PC-9 (cell line): ENCODE data around the gene NDE1. TPM values are rescaled to one million over a fixed set of nuclear protein-coding genes. Genes with fewer than 3 reads are reported as not detected.
"Not testable (repeated sequence)": the region's sequence is repeated elsewhere in the genome, so short reads cannot be mapped to it uniquely, and the experiment has no call there.

Source experiments
- BruUV-seq: library from RNA; stranded (reverse); fragments of 400-500 nt; replicated peaks from 2 replicates; lab custom pipeline; 2021; lab: Mats Ljungman, UMichigan
- CTCF ChIA-PET: fragments of 300-600 bp; sonication (Branson Sonifier 250); formaldehyde crosslinking; loops from one replicate; lab custom pipeline; 2022; ENCODE audit warnings: antibody characterized with exemption; lab: Charles Lee
- POLR2A ChIA-PET: fragments of 300-600 bp; sonication (Branson Sonifier 250); formaldehyde crosslinking; loops from one replicate; lab custom pipeline; 2022; ENCODE audit warnings: antibody characterized with exemption; ENCODE audit not compliant: unreplicated experiment; lab: Charles Lee
- DNase-seq, 2 experiments: peaks; one replicate each; pipeline versions ENCODE4 v3.0.0 to v3.0.0-alpha.2; 2015 to 2022; ENCODE audit warnings: mixed read lengths in 1 of 2
- H2AFZ ChIP-seq: fragments of 200-600 bp; sonication (generic); 2 replicates; pipeline ENCODE4 v1.8.1; 2017; ENCODE audit warnings: antibody characterized with exemption
- H3F3A ChIP-seq: fragments of 200-600 bp; sonication (generic); 2 replicates; pipeline ENCODE4 v1.8.1; 2017; ENCODE audit warnings: antibody characterized with exemption, mild to moderate bottlenecking, low read depth; ENCODE audit not compliant: insufficient read depth
- H3K27ac ChIP-seq: fragments of 200-600 bp; sonication (generic); 2 replicates; pipeline ENCODE4 v1.6.1; 2016; ENCODE audit warnings: mixed run types
- H3K27me3 ChIP-seq: fragments of 200-600 bp; sonication (generic); 2 replicates; pipeline ENCODE4 v1.6.1; 2016; ENCODE audit warnings: low read depth, mixed run types; ENCODE audit not compliant: insufficient read depth
- H3K36me3 ChIP-seq: fragments of 200-600 bp; sonication (generic); 2 replicates; pipeline ENCODE4 v1.6.1; 2016; ENCODE audit warnings: low read depth, mixed run types
- H3K4me1 ChIP-seq: fragments of 200-600 bp; sonication (generic); replicated peaks from 2 replicates; pipeline ENCODE4 v1.6.1; 2016; ENCODE audit warnings: mixed run types; ENCODE audit not compliant: insufficient read depth
- H3K4me2 ChIP-seq: fragments of 200-600 bp; sonication (generic); 2 replicates; pipeline ENCODE4 v1.6.1; 2017; ENCODE audit warnings: mixed run types
- H3K4me3 ChIP-seq: fragments of 200-600 bp; sonication (generic); 2 replicates; pipeline ENCODE4 v1.6.1; 2016; ENCODE audit warnings: mixed run types
- H3K79me2 ChIP-seq: fragments of 200-600 bp; sonication (generic); 2 replicates; pipeline ENCODE4 v1.6.1; 2017; ENCODE audit warnings: low read depth, mixed run types
- H3K9me2 ChIP-seq: fragments of 200-600 bp; sonication (generic); 2 replicates; pipeline ENCODE4 v1.8.1; 2017; ENCODE audit warnings: mild to moderate bottlenecking; ENCODE audit not compliant: insufficient read depth
- H3K9me3 ChIP-seq: fragments of 200-600 bp; sonication (generic); 2 replicates; pipeline ENCODE4 v1.8.1; 2016; ENCODE audit warnings: low read depth; ENCODE audit not compliant: insufficient read depth
- H4K20me1 ChIP-seq: fragments of 200-600 bp; sonication (generic); 2 replicates; pipeline ENCODE4 v1.8.1; 2017; ENCODE audit not compliant: insufficient read depth
- EZH2 ChIP-seq: fragments of 200-600 bp; sonication (generic); IDR thresholded peaks from 2 replicates; pipeline ENCODE4 v1.8.0; 2017; ENCODE audit warnings: antibody characterized with exemption, low read depth
- intact Hi-C: fragments of 100-400 bp; cut with micrococcal nuclease; formaldehyde crosslinking; loops from one replicate; pipeline ENCODE4 v1.10.0; 2022; ENCODE audit not compliant: unreplicated experiment
- total RNA-seq: library from RNA; stranded (reverse); gene quantifications from 2 replicates; pipeline ENCODE4 v1.2.3, GENCODE V29; 2021
- TF ChIP-seq, protein P1 (sequence below): fragments of 200-600 bp; sonication (generic); conservative IDR thresholded peaks from 2 replicates; pipeline ENCODE4 v1.6.1; 2017; ENCODE audit warnings: mixed run types, antibody characterized with exemption, mild to moderate bottlenecking, moderate library complexity

NDE1 gene
- total RNA-seq, 1 experiment from 2014 or later: 119 TPM

DNA sequence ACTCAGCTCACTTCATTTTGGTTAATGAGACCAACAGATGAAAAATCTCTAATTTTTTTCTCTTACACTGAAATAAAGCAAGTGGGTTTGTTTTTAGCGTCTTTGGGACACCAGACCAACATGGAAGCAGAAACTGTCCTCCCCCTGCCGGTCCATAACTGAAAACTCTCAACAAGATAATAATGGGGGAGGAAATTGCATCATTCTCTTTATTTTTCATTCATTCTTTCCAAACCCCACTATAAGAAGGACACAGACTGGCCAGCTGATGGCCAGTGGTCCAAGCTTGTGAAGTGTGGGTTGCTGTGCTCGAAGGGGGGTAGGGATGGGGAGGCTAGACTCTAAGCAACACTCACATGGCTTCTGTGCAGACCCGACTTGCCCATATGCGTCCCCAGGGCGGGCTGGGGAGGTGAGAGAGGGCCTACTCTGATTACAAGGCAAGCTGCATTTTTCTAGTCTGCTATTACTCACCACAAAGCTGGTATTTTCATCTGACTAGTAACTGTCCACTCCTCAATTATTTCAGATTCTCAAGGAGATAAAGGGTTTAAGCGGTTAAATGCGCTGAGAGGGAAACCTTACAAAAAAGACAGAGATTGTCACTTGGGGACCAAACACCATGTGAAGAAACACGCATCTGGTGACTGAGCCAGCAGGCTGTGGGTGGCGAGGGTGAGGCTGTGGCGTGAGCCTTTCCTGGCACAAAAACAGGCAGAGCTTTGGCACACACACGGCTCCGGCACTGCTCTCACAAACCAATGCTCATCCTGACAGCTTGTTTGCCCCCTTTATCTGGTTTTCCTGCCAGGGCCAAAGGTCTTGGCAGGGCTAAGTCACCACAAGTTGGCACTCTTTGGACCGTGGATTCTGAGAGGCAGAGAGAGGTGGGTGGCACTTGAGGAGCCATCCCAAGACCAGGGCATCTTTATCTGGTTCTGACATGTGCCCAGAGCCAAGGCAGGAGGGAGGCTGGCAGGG is 45.3 kb upstream of the NDE1 start:
- H3K27me3 ChIP-seq: no peaks in the 10 kb centered on the region
- peaks cover 64% of the 10 kb centered on the region for H3K36me3 ChIP-seq
- no peaks in the 10 kb centered on the region for H3K79me2 ChIP-seq
- H3K9me3 ChIP-seq: no peaks in the 10 kb centered on the region
- H3K4me2 ChIP-seq: no peak overlapping the region
- no peak for DNase-seq
- ChIA-PET CTCF (no interaction called here), POLR2A (interaction anchor here (0.5 to 0.6 kb wide), 2 partner anchors 9 to 31 kb away, joined by 4 to 10 read pairs; no protein-coding TSS in a partner anchor)
- BruUV-seq: no TSS peak
- peaks cover 18% of the 10 kb centered on the region; the same call in 1 of the 2 replicates for H3F3A ChIP-seq
- no peaks in the 10 kb centered on the region for H4K20me1 ChIP-seq
- no peak overlapping the region for H2AFZ ChIP-seq
- peaks cover 24% of the 10 kb centered on the region for H3K4me1 ChIP-seq
- intact Hi-C loops: no loop called here
- H3K27ac ChIP-seq: no peak overlapping the region
- no peaks in the 10 kb centered on the region for H3K9me2 ChIP-seq
- H3K4me3 ChIP-seq: no peak overlapping the region
- TF ChIP-seq, protein P1, sequence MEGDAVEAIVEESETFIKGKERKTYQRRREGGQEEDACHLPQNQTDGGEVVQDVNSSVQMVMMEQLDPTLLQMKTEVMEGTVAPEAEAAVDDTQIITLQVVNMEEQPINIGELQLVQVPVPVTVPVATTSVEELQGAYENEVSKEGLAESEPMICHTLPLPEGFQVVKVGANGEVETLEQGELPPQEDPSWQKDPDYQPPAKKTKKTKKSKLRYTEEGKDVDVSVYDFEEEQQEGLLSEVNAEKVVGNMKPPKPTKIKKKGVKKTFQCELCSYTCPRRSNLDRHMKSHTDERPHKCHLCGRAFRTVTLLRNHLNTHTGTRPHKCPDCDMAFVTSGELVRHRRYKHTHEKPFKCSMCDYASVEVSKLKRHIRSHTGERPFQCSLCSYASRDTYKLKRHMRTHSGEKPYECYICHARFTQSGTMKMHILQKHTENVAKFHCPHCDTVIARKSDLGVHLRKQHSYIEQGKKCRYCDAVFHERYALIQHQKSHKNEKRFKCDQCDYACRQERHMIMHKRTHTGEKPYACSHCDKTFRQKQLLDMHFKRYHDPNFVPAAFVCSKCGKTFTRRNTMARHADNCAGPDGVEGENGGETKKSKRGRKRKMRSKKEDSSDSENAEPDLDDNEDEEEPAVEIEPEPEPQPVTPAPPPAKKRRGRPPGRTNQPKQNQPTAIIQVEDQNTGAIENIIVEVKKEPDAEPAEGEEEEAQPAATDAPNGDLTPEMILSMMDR: no peak
- TF ChIP-seq EZH2: no peak

DNA sequence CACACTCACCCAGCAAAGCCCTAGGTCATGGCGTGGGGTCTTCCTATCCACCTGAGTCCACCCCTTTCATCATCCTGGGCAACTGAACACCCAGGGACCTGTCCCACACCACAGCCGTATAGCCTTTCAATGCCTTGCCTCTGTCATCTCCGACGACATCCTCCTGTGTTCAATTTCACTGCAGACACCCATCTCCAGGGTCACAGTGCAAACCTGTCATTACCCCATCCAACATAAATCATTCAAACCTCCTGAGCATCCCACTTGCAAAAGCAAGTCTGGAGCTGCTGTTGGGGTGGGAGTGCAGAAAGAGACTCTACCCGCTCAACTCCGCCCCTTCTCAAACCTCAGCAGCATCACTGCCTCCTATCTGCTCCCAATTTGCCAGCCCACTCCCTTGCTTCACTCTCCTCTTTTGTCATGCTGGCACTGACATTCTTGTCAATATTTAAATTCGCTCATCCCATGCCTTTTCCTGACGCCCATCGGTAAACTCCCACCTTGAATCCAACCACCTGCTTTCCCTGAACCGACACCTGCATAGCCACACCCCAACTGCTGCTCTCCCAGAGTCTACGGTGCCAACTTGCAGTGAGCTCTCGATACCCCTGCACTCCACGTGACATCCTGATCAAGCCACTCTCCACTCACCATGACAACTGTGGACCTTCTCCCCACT is 44.1 kb upstream of the NDE1 start:
- H3K4me3 ChIP-seq: no peak overlapping the region
- no peaks in the 10 kb centered on the region for H3K79me2 ChIP-seq
- BruUV-seq: no TSS peak
- H3F3A ChIP-seq: peaks cover 25% of the 10 kb centered on the region; the same call in 1 of the 2 replicates
- intact Hi-C loops: no loop called here
- no peak overlapping the region for H3K27ac ChIP-seq
- no peaks in the 10 kb centered on the region for H4K20me1 ChIP-seq
- H3K9me2 ChIP-seq: no peaks in the 10 kb centered on the region
- no peak for DNase-seq
- peaks cover 35% of the 10 kb centered on the region for H3K4me1 ChIP-seq
- H3K9me3 ChIP-seq: no peaks in the 10 kb centered on the region
- ChIA-PET POLR2A (no interaction called here), CTCF (no interaction called here)
- H3K27me3 ChIP-seq: no peaks in the 10 kb centered on the region
- H3K4me2 ChIP-seq: no peak overlapping the region
- H2AFZ ChIP-seq: no peak overlapping the region
- peaks cover 66% of the 10 kb centered on the region for H3K36me3 ChIP-seq
- TF ChIP-seq, protein P1: no peak
- no peak for TF ChIP-seq EZH2

DNA sequence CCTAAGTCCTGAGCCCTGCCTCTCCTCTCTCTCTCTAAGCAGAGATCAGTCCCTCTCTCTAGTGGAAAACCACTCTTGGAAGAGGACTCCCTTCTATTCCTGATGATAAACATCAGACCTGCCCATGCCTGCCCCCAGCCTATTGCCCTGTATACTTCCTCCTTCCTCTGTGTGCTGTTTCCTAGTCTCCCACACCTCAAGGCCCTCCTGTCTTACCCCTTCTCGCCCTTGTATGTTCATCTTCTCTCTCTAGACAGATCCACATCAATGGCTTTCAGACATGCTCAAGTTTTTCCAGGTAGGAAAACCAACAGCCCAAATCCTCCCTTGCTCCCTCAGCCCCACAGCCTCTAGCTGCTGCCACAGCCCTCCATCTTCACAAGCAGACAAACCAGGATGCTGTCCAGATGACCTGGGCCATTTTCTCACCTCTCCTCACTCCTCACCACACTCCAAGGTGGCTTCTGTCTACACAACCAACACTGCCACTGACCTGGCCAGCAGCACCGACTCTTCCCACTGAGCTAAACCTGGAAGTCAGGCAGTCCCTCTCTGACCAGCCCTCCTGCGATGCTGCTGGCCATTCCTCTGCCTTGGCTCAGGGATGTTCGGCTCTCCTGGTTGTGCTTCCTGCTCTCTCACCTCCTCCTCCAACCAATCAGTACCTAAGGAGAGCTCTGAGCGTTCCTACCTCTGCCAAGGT is 43.4 kb upstream of the NDE1 start:
- H3K9me3 ChIP-seq: no peaks in the 10 kb centered on the region
- CTCF ChIA-PET: no interaction called here

DNA sequence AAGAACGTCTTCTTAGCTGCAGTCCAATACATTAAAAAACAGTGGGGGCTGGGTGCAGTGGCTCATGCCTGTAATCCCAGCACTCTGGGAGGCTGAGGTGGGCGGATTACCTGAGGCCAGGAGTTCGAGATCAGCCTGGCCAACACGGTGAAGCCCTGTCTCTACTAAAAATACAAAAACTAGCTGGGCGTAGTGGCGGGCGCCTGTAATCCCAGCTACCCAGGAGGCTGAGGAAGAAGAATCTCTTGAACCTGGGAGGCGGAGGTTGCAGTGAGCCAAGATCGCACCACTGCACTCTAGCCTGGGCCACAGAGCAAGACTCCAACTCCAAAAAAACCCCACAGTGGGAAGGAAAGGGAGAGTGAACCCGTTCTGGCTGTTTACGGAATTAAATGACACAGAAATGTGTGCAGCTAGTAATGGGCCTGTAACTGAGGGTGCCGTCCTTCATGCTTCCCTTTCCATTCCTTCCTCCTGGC is 42.8 kb upstream of the NDE1 start:
- H3K79me2 ChIP-seq, H3K9me2 ChIP-seq, H4K20me1 ChIP-seq, H3K4me2 ChIP-seq, H3K9me3 ChIP-seq, BruUV-seq, H2AFZ ChIP-seq, H3K27me3 ChIP-seq, DNase-seq, CTCF ChIA-PET, H3K4me3 ChIP-seq, intact Hi-C loops, POLR2A ChIA-PET: not testable (repeated sequence)
- peaks cover 35% of the 10 kb centered on the region for H3K4me1 ChIP-seq
- peaks cover 69% of the 10 kb centered on the region for H3K36me3 ChIP-seq
- peaks cover 25% of the 10 kb centered on the region; the same call in 1 of the 2 replicates for H3F3A ChIP-seq
- peak overlapping the region; percentile 60 for H3K27ac ChIP-seq

More for the DNA sequence above, 43.4 kb upstream of the NDE1 start:
- peaks cover 35% of the 10 kb centered on the region for H3K4me1 ChIP-seq
- H3K9me2 ChIP-seq: no peaks in the 10 kb centered on the region
- no peak for TF ChIP-seq EZH2
- TF ChIP-seq, protein P1: no peak
- no TSS peak for BruUV-seq
- H3K4me2 ChIP-seq: no peak overlapping the region
- no peaks in the 10 kb centered on the region for H3K27me3 ChIP-seq
- peaks cover 25% of the 10 kb centered on the region; the same call in 1 of the 2 replicates for H3F3A ChIP-seq
- no peaks in the 10 kb centered on the region for H3K79me2 ChIP-seq
- no peaks in the 10 kb centered on the region for H4K20me1 ChIP-seq
- no peak overlapping the region for H3K27ac ChIP-seq
- no peak for DNase-seq
- peaks cover 69% of the 10 kb centered on the region for H3K36me3 ChIP-seq
- POLR2A ChIA-PET: no interaction called here
- no peak overlapping the region for H2AFZ ChIP-seq
- intact Hi-C loops: no loop called here
- no peak overlapping the region for H3K4me3 ChIP-seq
